Gastroesophageal sphincter (tissue), 4 donors: ENCODE results near the gene SLC9A7. TPM values are rescaled to one million over a fixed set of nuclear protein-coding genes. Genes with fewer than 3 reads are reported as not detected.

ENCODE experiments used
- ATAC-seq: fragments of 150-250 bp; one replicate; pipeline ENCODE4 v1.9.1; 2016; ENCODE audit warnings: mild to moderate bottlenecking, moderate library complexity
- H3K27ac ChIP-seq, 4 donors: fragments of 200-600 bp; sonication (generic) in 3 of 4; 1 replicate in 3 of 4; 2 replicates in 1 of 4; pipeline ENCODE4 v1.5.1; 2016 to 2019
- H3K27me3 ChIP-seq: fragments of 200-600 bp; sonication (generic); one replicate; pipeline ENCODE4 v1.5.1; 2019
- H3K36me3 ChIP-seq, 2 donors: fragments of 200-600 bp; sonication (generic); one replicate each; pipeline ENCODE4 v1.5.1; 2019; ENCODE audit warnings: control low read depth in 1 of 2
- H3K4me1 ChIP-seq, 3 donors: fragments of 200-600 bp; sonication (generic); 1 replicate in 2 of 3; 2 replicates in 1 of 3; pipeline ENCODE4 v1.5.1; 2016 to 2019; ENCODE audit warnings: control low read depth in 2 of 3
- H3K4me3 ChIP-seq, 2 donors: fragments of 200-600 bp; sonication (generic); one replicate each; pipeline ENCODE4 v1.5.1; 2019; ENCODE audit warnings: mild to moderate bottlenecking in 1 of 2, moderate library complexity in 1 of 2
- H3K9me3 ChIP-seq, 3 donors: fragments of 200-600 bp; sonication (generic); one replicate each; pipeline ENCODE4 v1.5.1; 2017 to 2019; ENCODE audit warnings: control low read depth in 2 of 3
- CTCF ChIP-seq, 4 experiments: fragments of 200-600 bp in 2 of 4; fragments of 450-650 bp in 2 of 4; sonication (generic) in 1 of 4; IDR thresholded peaks; one replicate each; pipeline ENCODE4 v1.5.1; 2017 to 2019; ENCODE audit warnings: antibody characterized with exemption in 4 of 4, mild to moderate bottlenecking in 2 of 4, moderate library complexity in 2 of 4
- EP300 ChIP-seq: sonication (generic); formaldehyde crosslinking; IDR thresholded peaks from one replicate; pipeline ENCODE4 v1.6.1; 2017; ENCODE audit warnings: antibody characterized with exemption, mild to moderate bottlenecking
- POLR2A ChIP-seq, 2 donors: fragments of 450-650 bp; IDR thresholded peaks; one replicate each; pipeline ENCODE4 v1.6.1; 2017; ENCODE audit warnings: antibody characterized with exemption in 2 of 2, mild to moderate bottlenecking in 2 of 2, moderate library complexity in 1 of 2
- POLR2AphosphoS5 ChIP-seq: sonication (generic); formaldehyde crosslinking; IDR thresholded peaks from one replicate; pipeline ENCODE4 v1.6.1; 2017; ENCODE audit warnings: antibody characterized with exemption
- WGBS, 2 donors: methylation state at CpG; one replicate each; pipeline ENCODE4 v1.1.5; 2018; ENCODE audit warnings: low coverage in 1 of 2; 5-methylcytosine and 5-hydroxymethylcytosine counted together
- total RNA-seq, 4 donors: library from RNA; depleted of rRNA; stranded (reverse); fragments of >200 nt; gene quantifications; one replicate each; pipeline ENCODE4 v1.1.0, GENCODE V29; 2016

Gene SLC9A7
- total RNA-seq, 4 donors from 2014 or later: 3.5 to 6.1 (median 4.2) TPM

GRCh38 chrX:46762963-46763362 lies 4.0 kb upstream of the SLC9A7 start:
- Histone ChIP-seq H3K27ac (no peak overlapping the region), H3K4me1 (peaks cover 0 to 6% (median 0%) of the 10 kb centered on the region in 3 donors), H3K36me3 (no peaks in the 10 kb centered on the region), H3K9me3 (no peaks in the 10 kb centered on the region), H3K27me3 (no peaks in the 10 kb centered on the region), H3K4me3 (no peak overlapping the region)
- TF ChIP-seq CTCF (IDR thresholded peaks at IDR 0.05): no peak
- TF ChIP-seq POLR2AphosphoS5: no peak
- no peak for TF ChIP-seq EP300
- TF ChIP-seq POLR2A (IDR thresholded peaks at IDR 0.05): no peak
- WGBS, 2 donors: 75 to 88% methylated on average over 1 of the region's 1 CpG
- ATAC-seq: no peak

GRCh38 chrX:46759645-46759974 lies 692 bp upstream of the SLC9A7 start:
- Histone ChIP-seq H3K27ac (peak overlapping the region in 1 of 4 donors; percentile 58), H3K9me3 (no peaks in the 10 kb centered on the region), H3K4me3 (peak overlapping the region; percentile 56 to 62), H3K36me3 (no peaks in the 10 kb centered on the region), H3K4me1 (peaks cover 0 to 6% (median 0%) of the 10 kb centered on the region in 3 donors), H3K27me3 (no peaks in the 10 kb centered on the region)
- TF ChIP-seq POLR2A (IDR thresholded peaks at IDR 0.05) (no peak), POLR2AphosphoS5 (no peak), EP300 (no peak), CTCF (IDR thresholded peaks at IDR 0.05) (no peak)
- WGBS, 2 donors: no CpG with 5 or more reads among the region's 4 CpGs
- no peak for ATAC-seq

GRCh38 chrX:46758163-46758955 lies 559 bp downstream of the SLC9A7 start:
- ATAC-seq: peak; percentile 40
- H3K4me1 ChIP-seq: peaks cover 0 to 6% (median 0%) of the 10 kb centered on the region in 3 donors
- peak overlapping the region; percentile 56 to 62 for H3K4me3 ChIP-seq
- H3K36me3 ChIP-seq: no peaks in the 10 kb centered on the region
- H3K27me3 ChIP-seq: no peaks in the 10 kb centered on the region
- peak overlapping the region in 3 of 4 donors; percentile 17 to 66 (median 58) for H3K27ac ChIP-seq
- 32% methylated on average over 13 of the region's 47 CpGs; no CpG with 5 or more reads in 1 of the 2 donors for WGBS, 2 donors
- TF ChIP-seq CTCF (IDR thresholded peaks at IDR 0.05) (no peak), POLR2AphosphoS5 (no peak), EP300 (no peak)
- H3K9me3 ChIP-seq: no peaks in the 10 kb centered on the region

DNA sequence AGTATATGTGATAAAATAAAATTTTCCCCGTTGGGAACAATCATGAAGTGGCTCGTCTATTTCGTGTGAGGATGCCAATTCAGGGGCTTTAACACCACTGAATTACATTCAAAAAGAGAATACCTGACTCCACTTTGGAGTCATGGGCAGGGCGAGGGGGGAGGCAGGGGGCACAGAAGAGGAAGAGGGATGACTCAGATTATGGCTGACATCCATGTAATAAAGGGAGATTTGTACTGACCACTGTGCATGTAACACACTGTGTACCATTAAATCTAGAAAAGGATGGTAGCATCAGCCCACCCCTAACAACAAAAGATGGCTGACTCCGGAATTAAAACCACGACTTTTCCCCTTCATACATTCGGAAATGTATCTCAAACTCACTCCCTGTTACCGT lies 1.3 kb downstream of the SLC9A7 start:
- Histone ChIP-seq H3K36me3 (no peaks in the 10 kb centered on the region), H3K4me1 (peaks cover 0 to 6% (median 0%) of the 10 kb centered on the region in 3 donors), H3K9me3 (no peaks in the 10 kb centered on the region), H3K4me3 (no peak overlapping the region), H3K27ac (peak overlapping the region in 1 of 4 donors; percentile 66), H3K27me3 (no peaks in the 10 kb centered on the region)
- TF ChIP-seq CTCF (IDR thresholded peaks at IDR 0.05) (no peak), POLR2A (IDR thresholded peaks at IDR 0.05) (no peak), EP300 (no peak)
- 44 to 78% methylated on average over 3 to 4 of the region's 8 CpGs for WGBS, 2 donors
- ATAC-seq: no peak

- Histone ChIP-seq H3K4me1 (peaks cover 0 to 6% (median 0%) of the 10 kb centered on the region in 3 donors), H3K9me3 (no peaks in the 10 kb centered on the region), H3K36me3 (no peaks in the 10 kb centered on the region), H3K27me3 (no peaks in the 10 kb centered on the region), H3K4me3 (no peak overlapping the region), H3K27ac (no peak overlapping the region)
- TF ChIP-seq POLR2A (IDR thresholded peaks at IDR 0.05) (no peak), POLR2AphosphoS5 (no peak), EP300 (no peak), CTCF (IDR thresholded peaks at IDR 0.05) (no peak)
- no peak for ATAC-seq
- 20 to 30% methylated on average over 1 to 2 of the region's 8 CpGs for WGBS, 2 donors
Observed at GRCh38 chrX:46757052-46757451, 1.9 kb downstream of the SLC9A7 start.
